Adrenal gland (tissue), 12 donors: ENCODE data around the gene BIRC5. TPM values are rescaled to one million over a fixed set of nuclear protein-coding genes. Genes with fewer than 3 reads are reported as not detected.

Source experiments
- DNase-seq, 7 donors: peaks; one replicate each; pipeline ENCODE4 v3.0.0-alpha.2; 2019 to 2020
- H3K27ac ChIP-seq, 5 donors: fragments of 200-600 bp; sonication (generic) in 4 of 5; 1 replicate in 3 of 5; 2 replicates in 2 of 5; pipeline versions ENCODE4 v1.5.1 to v1.8.0; 2016 to 2020; ENCODE audit warnings: mild to moderate bottlenecking in 1 of 5
- H3K27me3 ChIP-seq: fragments of 200-600 bp; 2 replicates; pipeline ENCODE4 v1.8.0; 2021
- H3K36me3 ChIP-seq, 2 donors: fragments of 200-600 bp; replicated peaks in 1 of 2; 1 replicate in 1 of 2; 2 replicates in 1 of 2; pipeline versions ENCODE4 v1.5.1 to v1.8.0; 2018 to 2022
- H3K4me1 ChIP-seq, 2 donors: fragments of 200-600 bp; replicated peaks in 1 of 2; 1 replicate in 1 of 2; 2 replicates in 1 of 2; pipeline versions ENCODE4 v1.5.1 to v1.8.0; 2018 to 2021
- H3K4me3 ChIP-seq, 4 donors: fragments of 200-600 bp; sonication (generic) in 3 of 4; one replicate each; pipeline ENCODE4 v1.5.1; 2016 to 2018
- H3K9me3 ChIP-seq, 3 donors: fragments of 200-600 bp; sonication (generic) in 1 of 3; replicated peaks in 1 of 3; 1 replicate in 2 of 3; 2 replicates in 1 of 3; pipeline versions ENCODE4 v1.5.1 to v1.8.0; 2016 to 2021
- POLR2A ChIP-seq, 2 donors: fragments of 450-650 bp; IDR thresholded peaks; one replicate each; pipeline ENCODE4 v1.6.1; 2017; ENCODE audit warnings: antibody characterized with exemption in 2 of 2, mild to moderate bottlenecking in 2 of 2, moderate library complexity in 1 of 2
- WGBS, 4 donors: extraction: QIAGEN DNeasy Blood & Tissue Kit in 2 of 4; methylation state at CpG; one replicate each; pipeline versions ENCODE4 v1.1.5 to v1.1.7; 2013 to 2017; 5-methylcytosine and 5-hydroxymethylcytosine counted together
- intact Hi-C, 2 donors: fragments of 100-400 bp; cut with DNase I; formaldehyde crosslinking; loops; one replicate each; pipeline versions ENCODE4 v1.14.1 to v1.15.0; 2022 to 2023
- polyA plus RNA-seq, 3 donors: library from polyadenylated mRNA; stranded (reverse); fragments of 200-250 nt in 2 of 3; fragments of 350-450 nt in 1 of 3; fragmentation: Illumina TruSeq in 1 of 3; extraction: RNeasy Lipid Tissue Mini Kit (QIAGEN cat#74804) in 1 of 3; gene quantifications; one replicate each; pipeline ENCODE4 v1.2.3, GENCODE V29; 2013 to 2014
- total RNA-seq, 9 donors: library from RNA; depleted of rRNA in 4 of 9; stranded (reverse); fragments of >200 nt in 4 of 9; fragments of 120-200 nt in 1 of 9; fragmentation: NEBNext Ultra II Directional in 1 of 9; extraction: Animal tissue kit (Norgen Biotek cat#: 25700) in 1 of 9; gene quantifications; one replicate each; pipeline versions ENCODE4 v1.1.0 to v1.2.4, GENCODE V29; 2013 to 2023
- TF ChIP-seq, protein P1 (sequence below), 6 experiments: fragments of 450-650 bp in 4 of 6; fragments of 200-600 bp in 2 of 6; sonication (generic) in 1 of 6; IDR thresholded peaks; 1 replicate in 5 of 6; 2 replicates in 1 of 6; pipeline versions ENCODE4 v1.5.1 to v1.8.0; 2016 to 2021; ENCODE audit warnings: antibody characterized with exemption in 6 of 6, mild to moderate bottlenecking in 2 of 6, moderate library complexity in 1 of 6
- donor health status: healthy with polysubstance abuse.
- donor health status: Bipolar disorder and iron deficiency.
- donor health status: DM: yes; HTN: yes; CAD: no.
- donor health status: DM: no; HTN: no; CAD: no.
- donor health status: DM: no; HTN: no; CAD: no.
- donor health status: DM: yes; HTN: yes; CAD: no.

BIRC5 gene
- total and polyA plus RNA-seq, 12 donors: 0.12 to 17.6 (median 1.3) TPM

DNA sequence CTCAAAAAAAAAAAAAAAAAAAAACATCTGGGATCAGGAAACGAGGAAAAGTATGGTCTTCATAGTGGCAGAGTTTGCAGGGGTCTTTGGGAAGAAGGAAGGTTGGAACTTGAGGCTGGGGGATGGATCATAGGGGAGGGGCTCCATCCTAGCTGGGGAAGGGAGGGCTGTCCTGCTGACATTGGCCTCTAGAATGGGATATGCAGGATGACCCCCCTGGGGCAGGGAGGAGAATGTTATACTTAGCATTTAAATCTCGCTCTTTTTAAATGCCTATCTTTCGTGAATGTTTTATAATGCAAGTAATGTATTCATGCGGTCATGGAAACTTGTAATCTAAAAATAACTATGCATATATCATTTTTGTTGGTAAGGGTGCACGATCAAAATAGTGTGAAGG lies 50.5 kb downstream of the BIRC5 start:
- TF ChIP-seq POLR2A (IDR thresholded peaks at IDR 0.05): no peak
- TF ChIP-seq, protein P1, sequence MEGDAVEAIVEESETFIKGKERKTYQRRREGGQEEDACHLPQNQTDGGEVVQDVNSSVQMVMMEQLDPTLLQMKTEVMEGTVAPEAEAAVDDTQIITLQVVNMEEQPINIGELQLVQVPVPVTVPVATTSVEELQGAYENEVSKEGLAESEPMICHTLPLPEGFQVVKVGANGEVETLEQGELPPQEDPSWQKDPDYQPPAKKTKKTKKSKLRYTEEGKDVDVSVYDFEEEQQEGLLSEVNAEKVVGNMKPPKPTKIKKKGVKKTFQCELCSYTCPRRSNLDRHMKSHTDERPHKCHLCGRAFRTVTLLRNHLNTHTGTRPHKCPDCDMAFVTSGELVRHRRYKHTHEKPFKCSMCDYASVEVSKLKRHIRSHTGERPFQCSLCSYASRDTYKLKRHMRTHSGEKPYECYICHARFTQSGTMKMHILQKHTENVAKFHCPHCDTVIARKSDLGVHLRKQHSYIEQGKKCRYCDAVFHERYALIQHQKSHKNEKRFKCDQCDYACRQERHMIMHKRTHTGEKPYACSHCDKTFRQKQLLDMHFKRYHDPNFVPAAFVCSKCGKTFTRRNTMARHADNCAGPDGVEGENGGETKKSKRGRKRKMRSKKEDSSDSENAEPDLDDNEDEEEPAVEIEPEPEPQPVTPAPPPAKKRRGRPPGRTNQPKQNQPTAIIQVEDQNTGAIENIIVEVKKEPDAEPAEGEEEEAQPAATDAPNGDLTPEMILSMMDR (IDR thresholded peaks at IDR 0.05): no peak
- 81 to 84% (median 83%) methylated on average over 5 of the region's 5 CpGs for WGBS, 4 donors
- Histone ChIP-seq H3K36me3 (no peaks in the 10 kb centered on the region), H3K4me1 (peaks cover 0 to 13% of the 10 kb centered on the region in 2 donors), H3K9me3 (no peaks in the 10 kb centered on the region), H3K4me3 (no peak overlapping the region), H3K27me3 (peaks cover 6% of the 10 kb centered on the region), H3K27ac (no peak overlapping the region)
- intact Hi-C loops: no loop called here
- DNase-seq: no peak

DNA sequence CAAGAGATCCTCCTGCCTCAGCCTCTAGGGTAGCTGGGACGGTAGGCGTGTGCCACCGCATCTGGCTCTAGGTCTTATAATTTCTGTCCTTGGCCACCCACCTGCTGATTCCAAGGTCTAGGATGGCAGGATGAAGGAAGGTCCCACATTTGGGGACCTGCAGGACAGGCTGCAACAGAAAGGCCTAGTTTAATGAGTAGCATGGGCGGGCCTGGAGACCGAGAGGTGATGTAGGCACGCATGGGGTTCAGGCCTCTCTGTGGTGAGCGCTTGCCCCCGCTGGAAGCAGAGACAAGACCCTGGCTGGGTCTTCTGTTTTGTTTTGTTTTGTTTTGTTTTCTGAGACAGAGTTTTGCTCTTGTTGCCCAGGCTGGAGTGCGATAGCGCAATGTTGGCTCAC lies 51.1 kb downstream of the BIRC5 start:
- no peak for DNase-seq
- intact Hi-C loops: no loop called here

DNA sequence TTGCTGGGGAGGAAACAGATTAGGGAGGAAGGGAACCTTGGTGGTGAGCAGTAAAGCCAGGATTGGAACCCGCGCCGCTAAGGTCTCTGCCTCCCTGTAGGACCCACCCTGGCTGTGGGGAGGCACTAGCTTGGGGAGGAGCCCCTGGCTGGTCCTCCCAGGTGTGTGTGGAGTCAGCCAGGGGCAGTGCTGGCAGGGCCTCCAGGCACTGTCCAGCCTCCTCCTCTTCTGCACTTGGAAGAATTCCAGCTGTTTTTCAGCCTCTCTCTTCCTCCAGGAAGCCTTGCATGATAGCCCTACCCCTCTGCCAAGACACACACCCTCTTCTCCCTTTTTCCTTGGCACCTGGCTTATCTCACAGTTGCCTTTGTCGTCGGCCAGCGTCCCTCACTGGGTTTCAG lies 52.2 kb downstream of the BIRC5 start:
- intact Hi-C loops: no loop called here
- Histone ChIP-seq H3K27ac (no peak overlapping the region), H3K9me3 (no peaks in the 10 kb centered on the region), H3K4me1 (peaks cover 0 to 16% of the 10 kb centered on the region in 2 donors), H3K4me3 (no peak overlapping the region), H3K27me3 (peaks cover 16% of the 10 kb centered on the region), H3K36me3 (no peaks in the 10 kb centered on the region)
- no peak for TF ChIP-seq POLR2A (IDR thresholded peaks at IDR 0.05)
- TF ChIP-seq, protein P1 (IDR thresholded peaks at IDR 0.05): no peak
- 63 to 85% (median 72%) methylated on average over 3 to 6 of the region's 6 CpGs for WGBS, 4 donors
- peak in 1 of 7 donors; percentile 14 for DNase-seq

More for the DNA sequence above, 51.1 kb downstream of the BIRC5 start:
- Histone ChIP-seq H3K36me3 (no peaks in the 10 kb centered on the region), H3K4me1 (peaks cover 0 to 16% of the 10 kb centered on the region in 2 donors), H3K9me3 (no peaks in the 10 kb centered on the region), H3K4me3 (no peak overlapping the region), H3K27me3 (peaks cover 11% of the 10 kb centered on the region), H3K27ac (no peak overlapping the region)
- TF ChIP-seq, protein P1 (IDR thresholded peaks at IDR 0.05): no peak
- WGBS, 4 donors: 95 to 98% (median 95%) methylated on average over 10 of the region's 10 CpGs

DNA sequence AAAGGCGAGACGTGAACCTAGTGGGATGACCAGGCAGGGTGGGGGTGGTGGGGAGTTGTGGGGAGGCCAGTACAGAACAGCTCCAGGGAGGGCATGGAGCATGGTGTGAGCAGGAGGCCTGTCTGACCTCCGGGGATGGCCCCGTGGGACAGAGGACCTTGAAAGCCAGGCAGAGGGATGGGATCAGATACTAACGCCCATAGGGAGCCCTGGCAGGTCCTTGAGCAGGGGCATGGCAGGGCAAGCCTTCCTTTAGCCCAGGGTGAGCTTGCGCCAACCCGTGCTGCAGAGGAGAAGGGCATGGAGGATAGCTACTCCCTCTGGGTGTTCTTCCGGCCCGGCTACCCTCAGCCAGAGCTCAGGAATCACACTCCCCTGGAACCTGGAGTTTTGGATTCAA lies 52.7 kb downstream of the BIRC5 start:
- 60 to 78% (median 73%) methylated on average over 4 to 9 of the region's 9 CpGs for WGBS, 4 donors
- peak in 1 of 7 donors; percentile 12 for DNase-seq
- TF ChIP-seq POLR2A (IDR thresholded peaks at IDR 0.05): no peak
- TF ChIP-seq, protein P1 (IDR thresholded peaks at IDR 0.05): no peak
- Histone ChIP-seq H3K27ac (no peak overlapping the region), H3K9me3 (no peaks in the 10 kb centered on the region), H3K4me1 (peaks cover 0 to 16% of the 10 kb centered on the region in 2 donors), H3K27me3 (peaks cover 21% of the 10 kb centered on the region), H3K36me3 (no peaks in the 10 kb centered on the region), H3K4me3 (no peak overlapping the region)
- intact Hi-C loops: no loop called here
